Activated CD8-positive, alpha-beta memory T cell treated with anti-CD3 and anti-CD28 coated beads, Interleukin-2, amount 50 U/mL, for 24 hours (primary cell): Measurements from ENCODE around the gene MIA3.

Experiments used
- DNase-seq: peaks from one replicate; pipeline ENCODE4 v3.0.0-alpha.2; 2020; ENCODE audit errors: extremely low read depth

The MIA3 gene

GRCh38 chr1:222618880-222619596 is 1.1 kb downstream of the MIA3 start:
- DNase-seq = no peak

GRCh38 chr1:222620566-222620965 is 2.7 kb downstream of the MIA3 start:
- no peak for DNase-seq

DNA sequence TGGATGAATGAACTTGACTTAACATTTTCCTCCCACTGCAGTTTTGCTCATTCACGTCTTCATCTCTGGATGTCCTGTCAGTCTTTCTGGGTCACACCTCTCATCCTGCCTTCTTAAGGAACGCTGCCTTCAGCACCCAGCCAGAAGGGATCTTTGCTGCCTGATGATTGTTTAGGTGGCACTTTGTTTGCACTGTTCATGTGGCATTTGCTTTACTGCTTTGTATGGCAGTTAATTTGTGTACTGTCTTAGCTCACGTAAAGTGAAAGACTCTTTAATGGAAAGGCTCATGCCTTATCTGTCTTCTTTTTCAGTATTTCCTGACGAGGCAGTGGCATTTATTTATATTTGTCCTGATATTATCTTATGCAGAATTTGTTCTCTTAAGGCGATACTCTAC is 4.9 kb downstream of the MIA3 start:
- DNase-seq = no peak

DNA sequence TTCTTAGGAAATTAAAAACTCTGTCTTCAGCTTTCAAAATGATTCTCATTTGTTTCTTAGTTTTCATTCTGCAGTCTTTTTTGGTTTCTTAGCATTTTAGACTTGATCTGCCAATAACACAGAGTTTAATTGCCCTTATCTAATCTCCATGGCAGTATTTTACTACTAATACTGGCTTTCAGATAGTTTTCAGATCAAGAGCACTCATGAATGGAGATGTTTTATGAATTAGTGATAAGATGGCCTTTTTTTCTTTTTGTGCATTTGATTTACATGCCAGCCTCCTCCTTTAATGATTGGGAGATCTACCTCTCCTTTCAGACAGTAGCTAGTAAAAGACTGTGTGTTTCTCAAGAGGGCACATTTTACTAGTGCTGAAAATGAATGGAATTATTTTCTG is 5.6 kb downstream of the MIA3 start:
- DNase-seq = no peak

GRCh38 chr1:222624214-222624613 is 6.3 kb downstream of the MIA3 start:
- DNase-seq = no peak

DNA sequence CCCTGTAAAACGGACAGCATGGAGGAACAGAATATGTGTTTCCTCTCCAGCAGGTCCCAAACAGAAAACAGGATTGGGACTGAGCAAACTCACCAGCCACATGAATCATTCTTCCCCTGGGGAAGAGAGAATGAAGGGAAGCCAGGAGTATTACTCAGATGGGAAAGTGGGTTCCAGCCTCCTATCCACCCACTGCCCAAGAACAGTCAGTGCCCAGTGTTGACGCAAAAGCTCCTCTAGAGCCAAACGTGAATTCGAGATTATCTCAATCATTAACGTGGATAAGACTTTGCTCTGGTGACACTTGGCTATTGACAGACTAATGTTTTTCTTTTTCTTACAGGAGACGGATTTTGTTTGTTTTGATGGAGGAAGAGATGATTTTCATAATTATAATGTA is 9.3 kb downstream of the MIA3 start:
- DNase-seq = no peak

DNA sequence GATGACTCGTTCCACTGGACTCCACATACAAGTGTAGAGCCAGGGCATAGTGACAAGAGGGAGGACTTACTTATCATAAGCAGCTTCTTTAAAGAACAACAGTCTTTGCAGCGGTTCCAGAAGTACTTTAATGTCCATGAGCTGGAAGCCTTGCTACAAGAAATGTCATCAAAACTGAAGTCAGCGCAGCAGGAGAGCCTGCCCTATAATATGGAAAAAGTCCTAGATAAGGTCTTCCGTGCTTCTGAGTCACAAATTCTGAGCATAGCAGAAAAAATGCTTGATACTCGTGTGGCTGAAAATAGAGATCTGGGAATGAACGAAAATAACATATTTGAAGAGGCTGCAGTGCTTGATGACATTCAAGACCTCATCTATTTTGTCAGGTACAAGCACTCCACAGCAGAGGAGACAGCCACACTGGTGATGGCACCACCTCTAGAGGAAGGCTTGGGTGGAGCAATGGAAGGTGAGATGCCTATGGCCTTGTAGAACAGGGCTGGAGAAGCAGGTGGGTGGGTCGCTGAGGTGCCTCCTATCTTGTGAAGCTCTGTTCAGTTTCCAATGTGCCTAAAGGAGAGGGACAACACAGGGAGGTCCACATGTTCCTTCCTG is 12.1 kb downstream of the MIA3 start:
- no peak for DNase-seq

- no peak for DNase-seq
Measured at GRCh38 chr1:222631611-222632208, 13.8 kb downstream of the MIA3 start.

DNA sequence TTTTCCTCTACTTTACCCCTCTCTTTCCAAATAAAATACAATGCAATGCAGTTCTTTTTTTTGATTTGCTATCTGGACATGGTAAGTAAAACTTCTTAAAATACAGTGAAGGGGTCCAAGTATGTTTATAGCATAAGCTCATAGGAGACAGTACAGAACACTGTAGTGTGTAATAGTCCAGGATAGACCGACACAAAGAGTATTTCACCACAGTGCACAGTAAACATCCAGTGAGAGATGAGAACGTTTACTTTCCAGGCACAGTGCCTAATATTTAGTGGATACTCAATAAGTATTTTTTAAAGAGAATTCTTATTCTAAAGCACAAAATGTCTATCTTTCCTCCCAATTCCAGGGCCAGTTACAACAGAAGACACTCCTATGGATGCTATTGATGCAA is 14.9 kb downstream of the MIA3 start:
- DNase-seq = no peak

- DNase-seq = no peak
Measured at GRCh38 chr1:222634180-222635013, 16.5 kb downstream of the MIA3 start.

GRCh38 chr1:222641269-222641948 is 23.5 kb downstream of the MIA3 start:
- no peak for DNase-seq

- DNase-seq = no peak
Measured at GRCh38 chr1:222642468-222642867, 24.6 kb downstream of the MIA3 start.

DNA sequence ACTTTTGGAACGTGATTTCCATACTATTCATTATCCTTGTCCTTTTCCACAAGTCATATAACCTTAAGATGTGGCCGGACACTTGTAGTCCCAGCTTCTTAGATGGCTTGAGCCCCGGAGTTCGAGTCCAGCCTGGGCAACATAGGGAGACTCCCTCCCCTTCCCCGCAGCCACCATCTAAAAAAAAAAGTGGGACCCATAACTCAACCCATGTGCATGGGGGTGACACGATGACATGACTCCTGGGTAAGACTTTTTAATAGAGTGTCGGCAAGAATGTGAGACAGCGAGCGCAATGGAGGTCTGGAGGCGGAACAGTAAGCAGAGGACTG is 25.7 kb downstream of the MIA3 start:
- no peak for DNase-seq

DNA sequence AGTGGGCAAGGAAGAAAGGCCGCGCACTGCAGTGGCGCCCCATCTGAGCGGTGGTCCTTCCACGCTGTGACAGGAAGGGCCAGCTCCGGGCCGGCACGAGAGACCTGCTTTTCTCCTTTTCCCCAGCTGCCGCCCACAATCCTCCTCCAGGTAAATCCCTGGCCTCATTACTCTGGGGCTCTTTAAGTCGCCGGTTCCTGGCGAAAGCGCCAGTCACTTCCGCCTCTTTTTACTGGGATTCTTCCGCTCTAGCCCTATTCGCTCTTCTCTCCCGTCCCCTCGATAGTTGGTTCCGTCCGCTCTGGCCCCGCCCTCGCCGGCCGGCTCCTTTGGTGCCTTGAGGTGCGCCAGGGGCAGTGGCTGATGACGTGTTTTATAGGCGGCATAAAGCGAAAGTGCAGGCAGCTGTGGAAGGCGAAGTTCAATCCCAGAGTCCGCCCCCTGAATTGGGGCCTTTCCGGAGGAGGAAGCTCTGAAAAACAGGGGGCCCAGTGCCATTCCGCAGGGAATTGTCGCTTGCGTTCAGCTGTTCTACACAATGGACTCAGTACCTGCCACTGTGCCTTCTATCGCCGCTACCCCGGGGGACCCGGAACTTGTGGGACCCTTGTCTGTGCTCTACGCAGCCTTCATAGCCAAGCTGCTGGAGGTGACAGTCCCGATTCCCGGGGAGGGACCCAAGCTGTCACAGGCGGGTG is 26.2 kb downstream of the MIA3 start:
- peak; percentile 91 for DNase-seq

DNA sequence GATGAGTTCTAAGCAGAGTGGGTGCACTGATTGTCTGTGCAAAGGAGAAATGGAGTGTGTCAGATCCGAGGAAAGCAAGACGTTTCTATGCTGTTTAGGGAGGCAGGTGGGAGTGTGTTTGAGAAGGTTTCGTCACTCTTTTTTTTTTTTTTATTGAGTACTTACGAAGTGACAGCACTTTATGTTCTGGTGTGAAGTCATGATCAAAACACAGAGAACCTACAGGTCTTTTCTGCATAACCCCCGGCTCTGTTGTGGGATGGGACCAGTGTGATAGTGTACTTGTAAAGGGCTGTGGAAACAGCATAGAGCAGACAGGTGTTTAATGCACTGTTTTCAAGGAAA is 26.7 kb downstream of the MIA3 start:
- no peak for DNase-seq

DNA sequence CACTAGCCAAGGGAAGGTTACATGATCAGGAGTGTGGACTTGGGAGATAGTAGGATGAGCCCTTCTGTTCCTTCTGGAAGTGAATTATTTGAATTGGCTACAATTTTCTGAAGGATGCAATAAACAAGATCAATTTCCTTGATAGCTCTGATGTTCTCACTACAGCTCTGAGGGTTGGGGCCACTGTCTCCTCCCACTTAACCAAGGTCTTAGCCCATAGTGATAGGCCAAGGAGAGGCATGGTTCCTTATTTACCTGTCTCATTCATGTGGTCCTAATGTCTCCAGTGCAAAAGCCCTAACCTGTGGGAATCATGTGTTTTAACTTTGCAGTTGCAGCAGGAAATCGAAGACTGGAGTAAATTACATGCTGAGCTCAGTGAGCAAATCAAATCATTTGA is 34.8 kb downstream of the MIA3 start:
- no peak for DNase-seq

- DNase-seq = no peak
Measured at GRCh38 chr1:222653178-222653827, 35.4 kb downstream of the MIA3 start.

- DNase-seq = peak; percentile 54
Measured at GRCh38 chr1:222654849-222655248, 37.0 kb downstream of the MIA3 start.

DNA sequence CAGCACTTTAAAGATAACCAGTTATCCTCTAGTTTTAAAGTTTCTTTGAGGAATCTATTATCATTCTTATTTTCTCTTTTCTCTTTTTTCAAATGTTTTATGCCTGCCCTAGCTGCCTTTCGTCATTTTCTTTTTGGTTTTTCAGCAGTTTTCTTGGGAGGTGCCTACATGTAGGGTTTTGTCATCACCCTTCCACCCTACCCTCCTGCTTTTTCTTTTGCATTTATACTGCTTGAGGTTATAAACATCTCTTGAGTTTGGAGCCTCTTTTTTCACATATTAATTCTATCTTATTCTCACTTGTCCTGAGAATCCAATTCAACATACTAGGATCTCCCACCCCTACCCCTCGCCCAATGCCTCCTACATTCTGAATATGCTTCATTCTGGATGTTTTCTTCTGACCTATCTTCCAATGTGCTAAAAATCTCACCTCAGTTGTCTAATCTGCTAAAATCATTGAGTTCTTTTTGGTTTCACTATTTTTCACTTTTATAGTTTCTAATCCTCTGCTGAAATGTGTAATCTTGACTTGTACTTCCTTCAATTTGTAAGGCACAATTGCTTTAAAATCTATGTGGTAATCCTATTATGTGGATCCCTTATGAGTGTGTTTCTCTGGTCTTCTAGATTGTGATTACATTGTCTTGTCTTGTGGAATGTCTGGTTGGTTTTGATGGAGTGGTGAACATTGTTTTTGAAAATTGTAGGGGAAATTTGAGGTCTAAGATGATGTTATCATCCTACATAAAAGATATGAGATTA is 38.7 kb downstream of the MIA3 start:
- DNase-seq = no peak

GRCh38 chr1:222657899-222658298 is 40.0 kb downstream of the MIA3 start:
- no peak for DNase-seq
